Measurements from ENCODE around the gene MOV10.
A peak's percentile ranks its signal among the peaks of the same experiment; 100 is the strongest.
"Not testable (repeated sequence)": the region's sequence is repeated elsewhere in the genome, so short reads cannot be mapped to it uniquely, and the experiment has no call there.

Gene MOV10

GRCh38 chr1:112714313-112715263, 40.1 kb downstream of the MOV10 start:
- DNase-seq: no peak

GRCh38 chr1:112715264-112716053, 41.0 kb downstream of the MOV10 start, which contains the start of gene PPM1J:
TSS of gene PPM1J (minus strand) at chr1:112715332. CDS start at chr1:112715301, 31 bp downstream.
- DNase-seq: peak; percentile 92

GRCh38 chr1:112716133-112716720, 41.8 kb downstream of the MOV10 start:
- DNase-seq: peak; percentile 78

GRCh38 chr1:112717263-112717873, 42.9 kb downstream of the MOV10 start:
- no peak for DNase-seq

- peak; percentile 71 for DNase-seq
Measured at GRCh38 chr1:112718691-112719418, 44.4 kb downstream of the MOV10 start.

- DNase-seq: no peak
Measured at GRCh38 chr1:112719706-112720105, 45.2 kb downstream of the MOV10 start.

- no peak for DNase-seq
Measured at GRCh38 chr1:112720800-112721199, 46.3 kb downstream of the MOV10 start.

GRCh38 chr1:112721294-112721693, 46.8 kb downstream of the MOV10 start:
- not testable (repeated sequence) for DNase-seq

- DNase-seq: no peak
Measured at GRCh38 chr1:112721966-112722524, 47.6 kb downstream of the MOV10 start.

GRCh38 chr1:112722601-112723510, 48.4 kb downstream of the MOV10 start:
- DNase-seq: no peak

- no peak for DNase-seq
Measured at GRCh38 chr1:112723511-112723839, 49.0 kb downstream of the MOV10 start.

- not testable (repeated sequence) for DNase-seq
Measured at GRCh38 chr1:112724240-112724639, 49.8 kb downstream of the MOV10 start.

GRCh38 chr1:112727716-112728115, 53.3 kb downstream of the MOV10 start:
- no peak for DNase-seq

GRCh38 chr1:112728306-112728971, 54.0 kb downstream of the MOV10 start:
- DNase-seq: not testable (repeated sequence)

GRCh38 chr1:112729011-112729410, 54.6 kb downstream of the MOV10 start:
- DNase-seq: not testable (repeated sequence)

- DNase-seq: no peak
Measured at GRCh38 chr1:112729909-112730308, 55.5 kb downstream of the MOV10 start.

GRCh38 chr1:112731451-112731850, 57.0 kb downstream of the MOV10 start:
- no peak for DNase-seq

- no peak for DNase-seq
Measured at GRCh38 chr1:112735752-112736151, 61.3 kb downstream of the MOV10 start.

- DNase-seq: no peak
Measured at GRCh38 chr1:112737573-112737972, 63.1 kb downstream of the MOV10 start.

Data from effector CD4-positive, alpha-beta T cell (primary cell).